HCT116 (cell line): ENCODE data around the gene KIFC1. TPM values are rescaled to one million over a fixed set of nuclear protein-coding genes. Genes with fewer than 3 reads are reported as not detected.

ENCODE experiments used
- ATAC-seq: fragments of 200-7000 bp; cut with Tn5 transposase; 2 replicates; pipeline ENCODE4 v1.9.1; 2020; ENCODE audit warnings: mild to moderate bottlenecking, moderate library complexity
- BruUV-seq: library from RNA; stranded (reverse); fragments of 400-500 nt; replicated peaks from 2 replicates; lab custom pipeline; 2021; lab: Mats Ljungman, UMichigan
- CTCF ChIA-PET: fragments of 300-600 bp; sonication (Branson Sonifier 250); formaldehyde crosslinking; loops from one replicate; lab custom pipeline; 2021; ENCODE audit warnings: antibody characterized with exemption; lab: Charles Lee
- POLR2A ChIA-PET: fragments of 300-600, 350-600 bp; sonication (Branson Sonifier 250); formaldehyde crosslinking; loops from one replicate; lab custom pipeline; 2021; ENCODE audit warnings: antibody characterized with exemption; lab: Charles Lee
- RAD21 ChIA-PET, 2 experiments: fragments of 300-600 bp; sonication (Branson Sonifier 250); formaldehyde crosslinking; loops; one replicate each; lab custom pipeline; 2023; ENCODE audit warnings: low total read pairs in 2 of 2; ENCODE audit not compliant: uncharacterized antibody in 2 of 2, unreplicated experiment in 2 of 2, low non-redundant PET in 1 of 2; lab: Charles Lee
- DNase-seq: peaks from one replicate; pipeline ENCODE4 v3.0.0-alpha.2; 2010; ENCODE audit warnings: low read depth, low spot score
- H2AFZ ChIP-seq: fragments of 200-600 bp; shearing (Covaris generic), sonication (generic); 2 replicates; pipeline ENCODE4 v1.6.1; 2017; ENCODE audit warnings: low read depth, mixed run types, mixed read lengths, antibody characterized with exemption, low read length; ENCODE audit not compliant: poor library complexity, severe bottlenecking
- H3K27ac ChIP-seq: 2 replicates; pipeline ENCODE4 v1.5.1; 2012; ENCODE audit warnings: low read depth, low read length
- H3K27me3 ChIP-seq: fragments of 200-600 bp; sonication (generic); 2 replicates; pipeline ENCODE4 v1.6.1; 2016; ENCODE audit warnings: mixed run types, low read length, mixed read lengths; ENCODE audit not compliant: insufficient read depth
- H3K36me3 ChIP-seq, 2 experiments: fragments of 200-500 bp in 1 of 2; fragments of 200-600 bp in 1 of 2; sonication (Bioruptor generic) in 1 of 2; sonication (generic) in 1 of 2; 2 replicates each; pipeline versions ENCODE4 v1.5.1 to v1.6.1; 2014 to 2016; ENCODE audit warnings: low read length in 2 of 2, inconsistent platforms in 1 of 2, mixed read lengths in 1 of 2, mixed run types in 1 of 2; ENCODE audit not compliant: insufficient read depth in 2 of 2, control insufficient read depth in 1 of 2
- H3K4me1 ChIP-seq, 2 experiments: fragments of 200-600 bp in 1 of 2; sonication (generic) in 1 of 2; 2 replicates each; pipeline versions ENCODE4 v1.5.1 to v1.6.1; 2012 to 2017; ENCODE audit warnings: low read length in 2 of 2, inconsistent platforms in 1 of 2, mild to moderate bottlenecking in 1 of 2, mixed read lengths in 1 of 2, mixed run types in 1 of 2, moderate library complexity in 1 of 2; ENCODE audit not compliant: insufficient read depth in 2 of 2, control insufficient read depth in 1 of 2
- H3K4me2 ChIP-seq: fragments of 200-600 bp; sonication (generic); 2 replicates; pipeline ENCODE4 v1.6.1; 2017; ENCODE audit warnings: mixed run types, low read length, mixed read lengths
- H3K4me3 ChIP-seq, 2 experiments: fragments of 200-600 bp in 1 of 2; sonication (generic) in 1 of 2; replicated peaks in 1 of 2; 2 replicates each; pipeline ENCODE4 v1.5.1; 2011 to 2016; ENCODE audit warnings: low read length in 2 of 2, control low read depth in 1 of 2, low read depth in 1 of 2, mild to moderate bottlenecking in 1 of 2, mixed read lengths in 1 of 2, mixed run types in 1 of 2
- H3K79me2 ChIP-seq: fragments of 200-600 bp; sonication (generic); 2 replicates; pipeline ENCODE4 v1.6.1; 2017; ENCODE audit warnings: mild to moderate bottlenecking, mixed run types, low read length, moderate library complexity, mixed read lengths; ENCODE audit not compliant: insufficient read depth
- H3K9ac ChIP-seq: fragments of 200-600 bp; sonication (generic); 2 replicates; pipeline ENCODE4 v1.6.1; 2016; ENCODE audit warnings: low read length, mixed read lengths
- H3K9me2 ChIP-seq: fragments of 200-600 bp; sonication (generic), shearing (Covaris generic); 2 replicates; pipeline ENCODE4 v1.6.1; 2017; ENCODE audit warnings: mixed run types, mild to moderate bottlenecking, moderate library complexity; ENCODE audit not compliant: insufficient read depth
- H3K9me3 ChIP-seq, 2 experiments: fragments of 200-500 bp in 1 of 2; fragments of 200-600 bp in 1 of 2; sonication (Bioruptor generic) in 1 of 2; sonication (generic) in 1 of 2; 2 replicates each; pipeline ENCODE4 v1.6.1; 2014 to 2017; ENCODE audit warnings: low read length in 2 of 2, mixed read lengths in 2 of 2, inconsistent platforms in 1 of 2, low read depth in 1 of 2, mild to moderate bottlenecking in 1 of 2, mixed run types in 1 of 2, moderate library complexity in 1 of 2; ENCODE audit not compliant: control insufficient read depth in 1 of 2, insufficient read depth in 1 of 2
- H4K20me1 ChIP-seq: fragments of 200-600 bp; sonication (generic), shearing (Covaris generic); 2 replicates; pipeline ENCODE4 v1.6.1; 2017; ENCODE audit warnings: mixed run types, mild to moderate bottlenecking, moderate library complexity; ENCODE audit not compliant: insufficient read depth
- ATF3 ChIP-seq: IDR thresholded peaks from 2 replicates; pipeline ENCODE4 v1.6.1; 2012
- EZH2phosphoT487 ChIP-seq: fragments of 200-600 bp; IDR thresholded peaks from 2 replicates; pipeline ENCODE4 v1.6.1; 2018; ENCODE audit warnings: antibody characterized with exemption, borderline replicate concordance
- FOSL1 ChIP-seq: IDR thresholded peaks from 2 replicates; pipeline ENCODE4 v1.6.1; 2012; ENCODE audit warnings: low read depth
- POLR2A ChIP-seq: IDR thresholded peaks from 2 replicates; pipeline ENCODE4 v1.7.0; 2011; ENCODE audit warnings: borderline replicate concordance; ENCODE audit not compliant: insufficient read depth, insufficient read length; ENCODE audit errors: extremely low read depth
- POLR2AphosphoS5 ChIP-seq: IDR thresholded peaks from 2 replicates; pipeline ENCODE4 v1.6.1; 2011; ENCODE audit warnings: mild to moderate bottlenecking, low read depth, low read length, moderate library complexity
- SRF ChIP-seq: IDR thresholded peaks from 2 replicates; pipeline ENCODE4 v1.6.1; 2012; ENCODE audit warnings: low read depth
- TCF7L2 ChIP-seq: IDR thresholded peaks from 2 replicates; pipeline ENCODE4 v1.7.0; 2011; ENCODE audit warnings: borderline replicate concordance, inconsistent platforms; ENCODE audit not compliant: insufficient read depth, insufficient read length; ENCODE audit errors: extremely low read depth
- ZFX ChIP-seq: fragments of 450-650 bp; IDR thresholded peaks from 2 replicates; pipeline ENCODE4 v1.6.1; 2017
- intact Hi-C: fragments of 100-400 bp; cut with micrococcal nuclease; formaldehyde crosslinking; loops from 2 replicates; pipeline ENCODE4 v1.10.0; 2022
- total RNA-seq: library from RNA; stranded (reverse); gene quantifications from one replicate; pipeline ENCODE4 v1.2.1, GENCODE V29; 2021; ENCODE audit not compliant: unreplicated experiment
- TF ChIP-seq, protein P1 (sequence below), 3 experiments: fragments of 200-600 bp in 1 of 3; sonication (generic) in 1 of 3; IDR thresholded peaks in 2 of 3; conservative IDR thresholded peaks in 1 of 3; 2 replicates each; pipeline ENCODE4 v1.5.1; 2012 to 2017; ENCODE audit warnings: low read depth in 2 of 3, low read length in 2 of 3, antibody characterized with exemption in 1 of 3, borderline replicate concordance in 1 of 3, control low read depth in 1 of 3, mild to moderate bottlenecking in 1 of 3, mixed read lengths in 1 of 3, mixed run types in 1 of 3, moderate library complexity in 1 of 3; ENCODE audit not compliant: insufficient read depth in 1 of 3

KIFC1 gene
- total RNA-seq, 1 experiment from 2014 or later, result 84.7 TPM

GRCh38 chr6:33372526-33373123 is 19.0 kb upstream of the KIFC1 start (continued):
- TF ChIP-seq TCF7L2 (no peak), POLR2A (no peak), ATF3 (no peak), POLR2AphosphoS5 (no peak), ZFX (no peak)
- TF ChIP-seq, protein P1, sequence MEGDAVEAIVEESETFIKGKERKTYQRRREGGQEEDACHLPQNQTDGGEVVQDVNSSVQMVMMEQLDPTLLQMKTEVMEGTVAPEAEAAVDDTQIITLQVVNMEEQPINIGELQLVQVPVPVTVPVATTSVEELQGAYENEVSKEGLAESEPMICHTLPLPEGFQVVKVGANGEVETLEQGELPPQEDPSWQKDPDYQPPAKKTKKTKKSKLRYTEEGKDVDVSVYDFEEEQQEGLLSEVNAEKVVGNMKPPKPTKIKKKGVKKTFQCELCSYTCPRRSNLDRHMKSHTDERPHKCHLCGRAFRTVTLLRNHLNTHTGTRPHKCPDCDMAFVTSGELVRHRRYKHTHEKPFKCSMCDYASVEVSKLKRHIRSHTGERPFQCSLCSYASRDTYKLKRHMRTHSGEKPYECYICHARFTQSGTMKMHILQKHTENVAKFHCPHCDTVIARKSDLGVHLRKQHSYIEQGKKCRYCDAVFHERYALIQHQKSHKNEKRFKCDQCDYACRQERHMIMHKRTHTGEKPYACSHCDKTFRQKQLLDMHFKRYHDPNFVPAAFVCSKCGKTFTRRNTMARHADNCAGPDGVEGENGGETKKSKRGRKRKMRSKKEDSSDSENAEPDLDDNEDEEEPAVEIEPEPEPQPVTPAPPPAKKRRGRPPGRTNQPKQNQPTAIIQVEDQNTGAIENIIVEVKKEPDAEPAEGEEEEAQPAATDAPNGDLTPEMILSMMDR (IDR thresholded peaks at IDR 0.05 in 2 of 3, conservative IDR thresholded peaks at IDR 0.05 in 1 of 3; ENCODE audit: borderline replicate concordance in 1 of 3, insufficient read depth in 1 of 3, low read depth in 2 of 3, low read length in 2 of 3), result no peak

DNA sequence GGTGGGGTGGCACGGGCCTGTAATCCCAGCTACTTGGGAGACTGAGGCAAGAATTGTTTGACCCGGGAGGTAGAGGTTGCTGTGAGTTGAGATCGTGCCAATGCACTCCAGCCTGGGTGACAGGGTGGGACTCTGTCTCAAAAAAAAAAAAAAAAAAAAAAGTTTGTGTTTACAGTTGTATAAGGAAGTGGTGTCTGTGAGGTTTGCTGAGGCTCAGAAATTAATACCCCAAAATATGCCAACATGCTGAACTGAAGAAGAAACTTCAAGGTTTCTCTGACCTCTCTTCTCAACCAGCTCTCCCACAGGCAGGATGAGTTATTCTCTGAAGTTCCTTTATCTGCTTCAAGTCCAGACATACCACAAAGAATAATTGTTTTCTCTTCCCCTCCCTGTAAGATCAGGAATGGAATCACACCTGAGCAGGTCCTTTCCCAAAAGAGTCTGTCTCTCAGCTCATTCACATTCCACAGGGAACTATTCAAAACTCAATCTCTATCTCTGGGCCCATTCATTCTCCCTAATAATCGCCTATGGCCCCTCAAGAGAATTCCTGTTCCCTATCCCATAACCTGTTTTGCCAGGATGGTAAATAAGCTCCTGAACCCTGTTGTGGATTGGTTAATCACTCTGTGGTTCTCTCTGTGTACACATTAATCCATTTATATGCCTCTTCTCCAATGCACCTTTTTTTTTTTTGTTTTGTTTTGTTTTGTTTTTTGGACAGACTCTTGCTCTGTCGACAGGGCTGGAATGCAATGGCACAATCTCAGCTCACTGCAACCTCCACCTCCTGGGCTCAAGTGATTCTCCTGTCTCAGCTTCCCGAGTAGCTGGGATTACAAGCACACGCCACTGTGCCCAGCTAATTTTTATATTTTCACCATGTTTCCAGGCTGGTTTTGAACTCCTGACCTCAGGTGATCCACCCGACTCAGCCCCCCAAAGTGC is 17.4 kb upstream of the KIFC1 start:
- TF ChIP-seq EZH2phosphoT487, result no peak
- TF ChIP-seq POLR2A, result no peak
- no peak for TF ChIP-seq ZFX
- TF ChIP-seq FOSL1, result no peak
- no peak for TF ChIP-seq SRF
- ChIA-PET RAD21 (no interaction called here), POLR2A (interaction anchor here (1.3 to 1.6 kb wide), 2 partner anchors 10 to 103 kb away, joined by 3 to 5 read pairs; partner anchors contain the start of genes RPS18 and VPS52), CTCF (interaction anchor here (1.1 kb wide), 1 partner anchor 10 kb away, joined by 3 read pairs; no protein-coding TSS in a partner anchor)
- Histone ChIP-seq H3K9me2 (no peaks in the 10 kb centered on the region), H3K27ac (no peak overlapping the region), H3K79me2 (no peaks in the 10 kb centered on the region), H3K27me3 (no peaks in the 10 kb centered on the region), H2AFZ (no peak overlapping the region), H4K20me1 (no peaks in the 10 kb centered on the region), H3K4me3 (no peak overlapping the region), H3K9me3 (no peaks in the 10 kb centered on the region), H3K9ac (no peak overlapping the region), H3K4me1 (peaks cover 0 to 16% of the 10 kb centered on the region in 2 experiments; a peak in 2 of 4 replicates), H3K4me2 (no peak overlapping the region), H3K36me3 (no peaks in the 10 kb centered on the region)
- no peak for ATAC-seq
- no TSS peak for BruUV-seq
- intact Hi-C loops, result no loop called here
- no peak for DNase-seq
